Measurements from ENCODE around the gene EXOC3L1.

Gene EXOC3L1

GRCh38 chr16:67190041-67190440, at the start of gene EXOC3L1:
Gene EXOC3L1, minus strand, starts transcription at chr16:67190136. Its CDS starts 460 bp downstream, at chr16:67189676.
- DNase-seq: no peak

- no peak for DNase-seq
Measured at GRCh38 chr16:67238806-67239470, 49.0 kb upstream of the EXOC3L1 start.

GRCh38 chr16:67238278-67238575, 48.3 kb upstream of the EXOC3L1 start:
- DNase-seq: no peak

GRCh38 chr16:67237396-67238277, 47.7 kb upstream of the EXOC3L1 start:
- DNase-seq: no peak

- DNase-seq: peak; percentile 82
Measured at GRCh38 chr16:67236563-67237395, 46.8 kb upstream of the EXOC3L1 start.

- peak; percentile 48 for DNase-seq
Measured at GRCh38 chr16:67235816-67236562, 46.1 kb upstream of the EXOC3L1 start.

- DNase-seq: no peak
Measured at GRCh38 chr16:67234180-67234597, 44.3 kb upstream of the EXOC3L1 start.

GRCh38 chr16:67233596-67233995, 43.7 kb upstream of the EXOC3L1 start:
- no peak for DNase-seq

- no peak for DNase-seq
Measured at GRCh38 chr16:67230809-67231660, 41.1 kb upstream of the EXOC3L1 start.

GRCh38 chr16:67229906-67230808, 40.2 kb upstream of the EXOC3L1 start:
- DNase-seq: no peak

- DNase-seq: no peak
Measured at GRCh38 chr16:67228905-67229304, 39.0 kb upstream of the EXOC3L1 start.

- no peak for DNase-seq
Measured at GRCh38 chr16:67228034-67228785, 38.3 kb upstream of the EXOC3L1 start.

GRCh38 chr16:67227567-67227921, 37.6 kb upstream of the EXOC3L1 start:
- no peak for DNase-seq

GRCh38 chr16:67226804-67227566, 37.0 kb upstream of the EXOC3L1 start, which contains the start of gene TMEM208:
Gene TMEM208, plus strand, starts transcription at chr16:67227130. Its CDS starts 89 bp downstream, at chr16:67227219.
- peak; percentile 99 for DNase-seq

- DNase-seq: no peak
Measured at GRCh38 chr16:67226295-67226803, 36.4 kb upstream of the EXOC3L1 start.

- no peak for DNase-seq
Measured at GRCh38 chr16:67223992-67224391, 34.1 kb upstream of the EXOC3L1 start.

GRCh38 chr16:67216612-67217490, 26.9 kb upstream of the EXOC3L1 start:
- DNase-seq: no peak

- DNase-seq: no peak
Measured at GRCh38 chr16:67215706-67216105, 25.8 kb upstream of the EXOC3L1 start.

Data from stimulated activated CD4-positive, alpha-beta T cell treated with anti-CD3 and anti-CD28 coated beads, Interleukin-15, amount 100 ng/mL, for 24 hours (primary cell).